ENCODE measurements around the gene GNS. TPM values are rescaled to one million over a fixed set of nuclear protein-coding genes. Genes with fewer than 3 reads are reported as not detected.

GNS gene
- polyA plus RNA-seq, 1 donor from 2014 or later, result 39.0 TPM

- H3F3A ChIP-seq (ENCODE audit: insufficient read depth, low read length, poor library complexity, severe bottlenecking), result no peaks in the 10 kb centered on the region
- no peak overlapping the region for H3K9ac ChIP-seq (ENCODE audit: low read length)
- H3K27ac ChIP-seq (ENCODE audit: low read length), result no peak overlapping the region
- H3K36me3 ChIP-seq (ENCODE audit: insufficient read depth, low read length), result no peaks in the 10 kb centered on the region
- no peaks in the 10 kb centered on the region for H3K79me2 ChIP-seq (replicated peaks; ENCODE audit: insufficient read depth, low read length)
- H3K4me2 ChIP-seq (ENCODE audit: low read length), result no peak overlapping the region
- H3K27me3 ChIP-seq (ENCODE audit: insufficient read depth, low read depth, low read length), result no peaks in the 10 kb centered on the region
- H3K9me2 ChIP-seq (ENCODE audit: insufficient read depth, low read length), result no peaks in the 10 kb centered on the region
- TF ChIP-seq RAD21 (conservative IDR thresholded peaks at IDR 0.05) (no peak), SMC3 (conservative IDR thresholded peaks at IDR 0.05; ENCODE audit: poor library complexity) (no peak), POLR2AphosphoS5 (IDR thresholded peaks at IDR 0.05) (no peak), TAF1 (IDR thresholded peaks at IDR 0.05; ENCODE audit: low read depth) (no peak), MXI1 (conservative IDR thresholded peaks at IDR 0.05; ENCODE audit: poor library complexity, severe bottlenecking) (no peak), EZH2 (IDR thresholded peaks at IDR 0.05; ENCODE audit: borderline replicate concordance, insufficient read depth, low read length, poor library complexity, severe bottlenecking) (no peak), CTCF (IDR thresholded peaks at IDR 0.05; ENCODE audit: poor library complexity, severe bottlenecking) (no peak), EP300 (conservative IDR thresholded peaks at IDR 0.05; ENCODE audit: poor library complexity, severe bottlenecking) (no peak), REST (IDR thresholded peaks at IDR 0.05; ENCODE audit: borderline replicate concordance) (no peak)
- no peak overlapping the region for H3K4me3 ChIP-seq (ENCODE audit: low read length)
- H3K9me3 ChIP-seq (ENCODE audit: low read length), result no peaks in the 10 kb centered on the region
- no peak overlapping the region for H2AFZ ChIP-seq (ENCODE audit: low read depth, low read length)
- no peaks in the 10 kb centered on the region for H4K20me1 ChIP-seq (ENCODE audit: insufficient read depth)
Observed at GRCh38 chr12:64800640-64801039, 41.4 kb upstream of the GNS start.

- H3K9ac ChIP-seq (ENCODE audit: low read length), result no peak overlapping the region
- H3K36me3 ChIP-seq (ENCODE audit: insufficient read depth, low read length), result no peaks in the 10 kb centered on the region
- no peaks in the 10 kb centered on the region for H3K9me2 ChIP-seq (ENCODE audit: insufficient read depth, low read length)
- no peak overlapping the region for H2AFZ ChIP-seq (ENCODE audit: low read depth, low read length)
- H3K27me3 ChIP-seq (ENCODE audit: insufficient read depth, low read depth, low read length), result no peaks in the 10 kb centered on the region
- no peaks in the 10 kb centered on the region for H3K9me3 ChIP-seq (ENCODE audit: low read length)
- H3K4me3 ChIP-seq (ENCODE audit: low read length), result no peak overlapping the region
- H3K27ac ChIP-seq (ENCODE audit: low read length), result peak overlapping the region; percentile 48
- H3F3A ChIP-seq (ENCODE audit: insufficient read depth, low read length, poor library complexity, severe bottlenecking), result no peaks in the 10 kb centered on the region
- no peak overlapping the region for H3K4me2 ChIP-seq (ENCODE audit: low read length)
- H3K79me2 ChIP-seq (replicated peaks; ENCODE audit: insufficient read depth, low read length), result no peaks in the 10 kb centered on the region
- TF ChIP-seq EP300 (conservative IDR thresholded peaks at IDR 0.05; ENCODE audit: poor library complexity, severe bottlenecking) (peak; percentile 90), EZH2 (IDR thresholded peaks at IDR 0.05; ENCODE audit: borderline replicate concordance, insufficient read depth, low read length, poor library complexity, severe bottlenecking) (no peak), RAD21 (conservative IDR thresholded peaks at IDR 0.05) (no peak), POLR2AphosphoS5 (IDR thresholded peaks at IDR 0.05) (peak; percentile 18), REST (IDR thresholded peaks at IDR 0.05; ENCODE audit: borderline replicate concordance) (peak; percentile 85), MXI1 (conservative IDR thresholded peaks at IDR 0.05; ENCODE audit: poor library complexity, severe bottlenecking) (no peak), TAF1 (IDR thresholded peaks at IDR 0.05; ENCODE audit: low read depth) (no peak), SMC3 (conservative IDR thresholded peaks at IDR 0.05; ENCODE audit: poor library complexity) (no peak), CTCF (IDR thresholded peaks at IDR 0.05; ENCODE audit: poor library complexity, severe bottlenecking) (no peak)
- H4K20me1 ChIP-seq (ENCODE audit: insufficient read depth), result no peaks in the 10 kb centered on the region
Observed at GRCh38 chr12:64798165-64798564, 39.0 kb upstream of the GNS start.
